GM12872 (cell line): ENCODE measurements around the gene LIPE.
A peak's percentile ranks its signal among the peaks of the same experiment; 100 is the strongest.

Source experiments
- TF ChIP-seq, protein P1 (sequence below): IDR thresholded peaks from 3 replicates; pipeline ENCODE4 v1.5.1; 2011; ENCODE audit warnings: low read depth, mild to moderate bottlenecking, low read length, moderate library complexity; ENCODE audit not compliant: insufficient read depth

Gene LIPE

DNA sequence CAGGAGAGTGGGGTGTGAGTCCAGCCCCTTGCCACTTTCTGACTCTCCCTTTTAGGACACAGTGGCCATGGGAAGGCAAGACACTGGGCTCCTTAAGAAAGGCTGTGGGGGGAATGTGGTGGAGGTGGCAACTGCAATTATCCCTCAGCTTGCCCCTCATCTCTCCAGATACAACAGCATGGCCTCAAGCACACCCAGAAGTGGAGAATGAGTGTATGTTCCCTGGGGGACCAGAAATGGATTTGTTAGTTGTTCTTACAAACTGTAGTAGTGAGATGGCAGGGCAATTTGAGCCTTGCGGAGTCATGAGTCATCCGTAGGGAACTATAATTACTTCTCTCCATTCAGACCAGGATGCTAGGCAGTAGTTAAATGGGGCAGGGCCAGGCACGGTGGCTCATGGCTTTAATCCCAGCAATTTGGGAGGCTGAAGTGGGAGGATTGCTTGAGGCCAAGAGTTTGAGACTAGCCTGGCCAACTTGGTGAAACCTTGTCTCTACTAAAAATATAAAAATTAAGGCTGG is 41.1 kb upstream of the LIPE start:
- TF ChIP-seq, protein P1, sequence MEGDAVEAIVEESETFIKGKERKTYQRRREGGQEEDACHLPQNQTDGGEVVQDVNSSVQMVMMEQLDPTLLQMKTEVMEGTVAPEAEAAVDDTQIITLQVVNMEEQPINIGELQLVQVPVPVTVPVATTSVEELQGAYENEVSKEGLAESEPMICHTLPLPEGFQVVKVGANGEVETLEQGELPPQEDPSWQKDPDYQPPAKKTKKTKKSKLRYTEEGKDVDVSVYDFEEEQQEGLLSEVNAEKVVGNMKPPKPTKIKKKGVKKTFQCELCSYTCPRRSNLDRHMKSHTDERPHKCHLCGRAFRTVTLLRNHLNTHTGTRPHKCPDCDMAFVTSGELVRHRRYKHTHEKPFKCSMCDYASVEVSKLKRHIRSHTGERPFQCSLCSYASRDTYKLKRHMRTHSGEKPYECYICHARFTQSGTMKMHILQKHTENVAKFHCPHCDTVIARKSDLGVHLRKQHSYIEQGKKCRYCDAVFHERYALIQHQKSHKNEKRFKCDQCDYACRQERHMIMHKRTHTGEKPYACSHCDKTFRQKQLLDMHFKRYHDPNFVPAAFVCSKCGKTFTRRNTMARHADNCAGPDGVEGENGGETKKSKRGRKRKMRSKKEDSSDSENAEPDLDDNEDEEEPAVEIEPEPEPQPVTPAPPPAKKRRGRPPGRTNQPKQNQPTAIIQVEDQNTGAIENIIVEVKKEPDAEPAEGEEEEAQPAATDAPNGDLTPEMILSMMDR: no peak

- TF ChIP-seq, protein P1: no peak
Observed at GRCh38 chr19:42467183-42467760, 40.1 kb upstream of the LIPE start.

GRCh38 chr19:42466521-42467182 is 39.5 kb upstream of the LIPE start:
- TF ChIP-seq, protein P1: no peak

DNA sequence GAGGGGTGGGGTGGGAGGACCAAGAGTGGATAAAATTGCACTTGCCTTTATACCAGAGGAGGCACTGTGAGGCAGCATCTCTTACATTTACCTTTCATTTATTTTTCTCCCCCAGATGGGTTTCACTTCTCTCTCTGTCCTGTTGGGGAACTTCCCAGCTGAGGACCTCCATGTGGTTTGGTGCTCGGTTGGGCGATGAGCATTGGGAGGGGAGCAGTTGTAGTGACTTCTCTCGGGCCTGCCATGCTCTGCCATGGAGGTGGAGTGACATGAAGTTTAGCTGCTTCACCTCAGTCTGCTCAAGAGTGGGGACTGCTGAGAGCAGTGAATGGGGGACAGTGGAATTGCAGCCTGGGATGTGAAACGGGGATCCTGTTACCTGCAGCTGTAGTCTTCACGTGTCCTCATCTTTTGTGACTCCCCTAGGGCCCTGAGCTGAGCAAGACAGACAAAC is 38.7 kb upstream of the LIPE start:
- TF ChIP-seq, protein P1: peak; percentile 56

- TF ChIP-seq, protein P1: no peak
Observed at GRCh38 chr19:42461700-42462324, 34.6 kb upstream of the LIPE start.

DNA sequence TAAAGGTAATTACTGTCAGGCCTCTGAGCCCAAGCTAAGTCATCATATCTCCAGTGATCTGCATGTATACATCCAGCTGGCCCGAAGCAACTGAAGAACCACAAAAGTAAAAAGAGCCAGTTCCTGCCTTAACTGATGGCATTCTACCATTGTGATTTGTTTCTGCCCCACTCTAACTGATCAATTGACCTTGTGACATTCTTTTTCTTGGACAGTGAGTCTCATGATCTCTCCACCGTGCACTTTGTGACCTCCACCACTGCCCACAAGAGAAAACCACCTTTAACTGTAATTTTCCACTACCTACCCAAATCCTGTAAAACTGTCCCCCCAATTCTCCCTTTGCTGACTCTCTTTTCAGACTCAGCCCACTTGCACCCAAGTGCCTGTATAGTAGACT is 32.7 kb upstream of the LIPE start:
- TF ChIP-seq, protein P1: no peak

- TF ChIP-seq, protein P1: no peak
Observed at GRCh38 chr19:42455621-42456081, 28.5 kb upstream of the LIPE start.
